ENCODE data around the gene APLP2. TPM values are rescaled to one million over a fixed set of nuclear protein-coding genes. Genes with fewer than 3 reads are reported as not detected.

The APLP2 gene
- total RNA-seq, 1 donor from 2014 or later, result 106 TPM

GRCh38 chr11:130181295-130182272 is 111.9 kb downstream of the APLP2 start:
- Histone ChIP-seq H3K4me3 (ENCODE audit: low read length in 3 of 3) (no peak overlapping the region), H3K36me3 (ENCODE audit: control insufficient read depth in 3 of 3, insufficient read depth in 3 of 3, low read length in 3 of 3) (no peaks in the 10 kb centered on the region), H3K27me3 (ENCODE audit: control insufficient read depth in 3 of 3, insufficient read depth in 3 of 3, low read length in 3 of 3) (no peaks in the 10 kb centered on the region), H3K9ac (ENCODE audit: low read depth in 1 of 3, low read length in 3 of 3) (no peak overlapping the region), H3K27ac (ENCODE audit: low read depth, low read length) (no peak overlapping the region), H3K9me3 (ENCODE audit: control insufficient read depth in 3 of 3, low read length in 3 of 3) (no peaks in the 10 kb centered on the region), H3K4me1 (ENCODE audit: control insufficient read depth in 3 of 3, insufficient read depth in 3 of 3, low read length in 3 of 3) (peaks cover 11 to 37% (median 33%) of the 10 kb centered on the region in 3 donors)

DNA sequence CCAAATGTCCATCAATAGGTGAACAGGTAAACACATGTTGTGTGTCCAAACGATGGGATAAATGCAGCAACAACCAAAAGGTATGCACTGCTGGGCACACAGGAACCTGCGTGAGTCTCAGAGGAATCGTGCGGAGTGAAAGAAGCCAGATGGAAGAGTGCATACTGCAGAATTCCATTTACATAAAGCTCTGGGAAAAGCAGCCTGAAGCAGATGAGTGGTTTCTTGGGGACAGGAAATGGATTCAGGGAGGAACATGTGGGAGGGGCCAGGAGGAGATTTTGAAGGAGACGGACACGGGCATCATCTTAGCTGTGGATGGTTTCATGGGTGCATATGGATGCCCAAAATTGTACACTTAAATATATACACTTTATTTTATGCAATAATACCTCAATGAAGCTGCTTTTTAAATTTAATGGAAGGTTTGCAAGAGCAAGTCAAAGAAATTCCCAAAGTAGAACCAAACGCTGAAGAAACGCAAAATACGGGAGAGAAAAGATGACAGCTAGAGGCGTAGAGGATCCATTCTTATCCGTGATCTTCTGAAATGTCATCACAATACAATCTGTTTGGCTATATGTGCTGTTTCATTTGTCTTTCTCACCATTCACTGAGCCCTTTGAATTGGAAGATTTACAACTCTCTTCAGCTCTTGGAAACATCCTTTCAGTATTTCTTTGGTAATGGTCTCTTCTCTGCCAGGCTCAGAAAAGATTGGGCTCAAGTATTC is 114.3 kb downstream of the APLP2 start:
- no peaks in the 10 kb centered on the region for H3K9me3 ChIP-seq (ENCODE audit: control insufficient read depth in 3 of 3, low read length in 3 of 3)
- H3K27ac ChIP-seq (ENCODE audit: low read depth, low read length), result no peak overlapping the region
- H3K27me3 ChIP-seq (ENCODE audit: control insufficient read depth in 3 of 3, insufficient read depth in 3 of 3, low read length in 3 of 3), result no peaks in the 10 kb centered on the region
- H3K9ac ChIP-seq (ENCODE audit: low read depth in 1 of 3, low read length in 3 of 3), result no peak overlapping the region
- H3K4me3 ChIP-seq (ENCODE audit: low read length in 3 of 3), result no peak overlapping the region
- H3K4me1 ChIP-seq (ENCODE audit: control insufficient read depth in 3 of 3, insufficient read depth in 3 of 3, low read length in 3 of 3), result peaks cover under 1 to 28% (median 22%) of the 10 kb centered on the region in 3 donors
- no peaks in the 10 kb centered on the region for H3K36me3 ChIP-seq (ENCODE audit: control insufficient read depth in 3 of 3, insufficient read depth in 3 of 3, low read length in 3 of 3)

DNA sequence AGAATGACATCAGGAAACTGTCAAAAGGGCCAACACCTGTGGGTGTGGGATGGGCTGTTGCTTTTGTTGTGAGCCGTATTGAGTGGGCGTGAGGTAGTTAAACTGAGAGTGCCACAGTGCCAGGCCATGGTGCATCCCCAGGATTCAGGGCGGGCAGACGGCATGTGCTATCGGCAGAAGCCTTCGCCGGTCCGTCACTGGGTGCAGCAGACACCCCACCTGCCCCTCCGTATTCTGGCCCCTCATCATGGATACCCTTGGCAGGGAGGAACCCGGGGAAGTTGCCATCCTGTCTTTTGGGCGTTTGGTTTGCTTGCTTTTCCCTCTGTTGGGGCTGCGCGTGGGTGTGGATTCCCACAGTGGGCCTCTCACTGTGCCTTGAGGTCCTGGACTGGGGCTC is 117.4 kb downstream of the APLP2 start:
- no peaks in the 10 kb centered on the region for H3K36me3 ChIP-seq (ENCODE audit: control insufficient read depth in 3 of 3, insufficient read depth in 3 of 3, low read length in 3 of 3)
- H3K4me1 ChIP-seq (ENCODE audit: control insufficient read depth in 3 of 3, insufficient read depth in 3 of 3, low read length in 3 of 3), result peaks cover 0 to 4% (median 3%) of the 10 kb centered on the region in 3 donors
- no peak overlapping the region for H3K4me3 ChIP-seq (ENCODE audit: low read length in 3 of 3)
- H3K27me3 ChIP-seq (ENCODE audit: control insufficient read depth in 3 of 3, insufficient read depth in 3 of 3, low read length in 3 of 3), result no peaks in the 10 kb centered on the region
- H3K9me3 ChIP-seq (ENCODE audit: control insufficient read depth in 3 of 3, low read length in 3 of 3), result no peaks in the 10 kb centered on the region
- no peak overlapping the region for H3K27ac ChIP-seq (ENCODE audit: low read depth, low read length)
- H3K9ac ChIP-seq (ENCODE audit: low read depth in 1 of 3, low read length in 3 of 3), result no peak overlapping the region

DNA sequence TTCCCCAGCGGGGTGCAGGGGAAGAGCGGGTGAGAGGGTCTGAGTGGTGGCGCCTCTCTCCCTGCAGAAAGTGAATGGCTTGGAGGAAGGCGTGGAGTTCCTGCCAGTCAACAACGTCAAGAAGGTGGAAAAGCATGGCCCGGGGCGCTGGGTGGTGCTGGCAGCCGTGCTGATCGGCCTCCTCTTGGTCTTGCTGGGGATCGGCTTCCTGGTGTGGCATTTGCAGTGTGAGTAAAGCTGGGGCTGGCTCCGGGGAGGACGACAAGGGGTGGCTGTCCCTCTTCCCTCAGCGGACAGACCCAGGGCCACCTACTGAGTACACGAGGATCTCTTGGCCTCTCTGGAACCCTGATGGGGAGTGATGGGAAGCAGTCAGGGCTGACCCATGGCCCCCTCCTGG is 118.4 kb downstream of the APLP2 start:
- H3K27ac ChIP-seq (ENCODE audit: low read depth, low read length), result no peak overlapping the region
- H3K36me3 ChIP-seq (ENCODE audit: control insufficient read depth in 3 of 3, insufficient read depth in 3 of 3, low read length in 3 of 3), result no peaks in the 10 kb centered on the region
- no peaks in the 10 kb centered on the region for H3K9me3 ChIP-seq (ENCODE audit: control insufficient read depth in 3 of 3, low read length in 3 of 3)
- no peaks in the 10 kb centered on the region for H3K4me1 ChIP-seq (ENCODE audit: control insufficient read depth in 3 of 3, insufficient read depth in 3 of 3, low read length in 3 of 3)
- no peak overlapping the region for H3K4me3 ChIP-seq (ENCODE audit: low read length in 3 of 3)
- no peak overlapping the region for H3K9ac ChIP-seq (ENCODE audit: low read depth in 1 of 3, low read length in 3 of 3)
- no peaks in the 10 kb centered on the region for H3K27me3 ChIP-seq (ENCODE audit: control insufficient read depth in 3 of 3, insufficient read depth in 3 of 3, low read length in 3 of 3)

GRCh38 chr11:130188585-130189347 is 119.1 kb downstream of the APLP2 start:
- no peak overlapping the region for H3K27ac ChIP-seq (ENCODE audit: low read depth, low read length)
- H3K4me3 ChIP-seq (ENCODE audit: low read length in 3 of 3), result no peak overlapping the region
- no peaks in the 10 kb centered on the region for H3K36me3 ChIP-seq (ENCODE audit: control insufficient read depth in 3 of 3, insufficient read depth in 3 of 3, low read length in 3 of 3)
- no peaks in the 10 kb centered on the region for H3K9me3 ChIP-seq (ENCODE audit: control insufficient read depth in 3 of 3, low read length in 3 of 3)
- H3K4me1 ChIP-seq (ENCODE audit: control insufficient read depth in 3 of 3, insufficient read depth in 3 of 3, low read length in 3 of 3), result no peaks in the 10 kb centered on the region
- H3K9ac ChIP-seq (ENCODE audit: low read depth in 1 of 3, low read length in 3 of 3), result no peak overlapping the region
- H3K27me3 ChIP-seq (ENCODE audit: control insufficient read depth in 3 of 3, insufficient read depth in 3 of 3, low read length in 3 of 3), result no peaks in the 10 kb centered on the region

DNA sequence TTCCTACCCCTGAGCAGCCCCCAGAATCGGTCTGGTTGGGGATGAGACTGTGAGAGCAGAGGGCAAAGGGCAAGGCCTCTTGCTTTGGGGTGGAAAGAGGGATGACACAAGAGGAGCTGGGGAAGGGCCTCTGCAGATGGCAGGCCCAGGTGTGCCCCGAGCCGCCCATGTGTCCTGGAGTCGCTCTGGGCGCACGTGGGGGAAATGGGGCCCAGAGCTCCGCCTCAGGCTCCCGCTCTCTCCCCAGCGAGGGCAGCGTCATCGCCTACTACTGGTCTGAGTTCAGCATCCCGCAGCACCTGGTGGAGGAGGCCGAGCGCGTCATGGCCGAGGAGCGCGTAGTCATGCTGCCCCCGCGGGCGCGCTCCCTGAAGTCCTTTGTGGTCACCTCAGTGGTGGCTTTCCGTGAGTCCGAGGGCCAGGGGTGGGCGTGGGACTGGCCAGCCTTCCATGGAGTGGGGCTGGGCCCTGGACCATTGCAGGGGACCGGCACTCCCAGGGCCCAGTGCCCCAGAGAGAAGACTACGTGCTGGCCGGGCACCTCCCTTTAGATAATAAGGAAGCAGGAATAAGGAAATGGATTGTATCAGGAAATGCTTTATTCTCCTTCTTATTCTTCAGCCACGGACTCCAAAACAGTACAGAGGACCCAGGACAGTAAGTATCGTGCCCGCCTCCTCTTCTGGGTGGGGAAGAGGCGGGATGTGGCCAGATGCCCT is 120.0 kb downstream of the APLP2 start:
- Histone ChIP-seq H3K27ac (ENCODE audit: low read depth, low read length) (no peak overlapping the region), H3K9me3 (ENCODE audit: control insufficient read depth in 3 of 3, low read length in 3 of 3) (no peaks in the 10 kb centered on the region), H3K4me3 (ENCODE audit: low read length in 3 of 3) (no peak overlapping the region), H3K4me1 (ENCODE audit: control insufficient read depth in 3 of 3, insufficient read depth in 3 of 3, low read length in 3 of 3) (no peaks in the 10 kb centered on the region), H3K27me3 (ENCODE audit: control insufficient read depth in 3 of 3, insufficient read depth in 3 of 3, low read length in 3 of 3) (no peaks in the 10 kb centered on the region), H3K9ac (ENCODE audit: low read depth in 1 of 3, low read length in 3 of 3) (no peak overlapping the region), H3K36me3 (ENCODE audit: control insufficient read depth in 3 of 3, insufficient read depth in 3 of 3, low read length in 3 of 3) (no peaks in the 10 kb centered on the region)

GRCh38 chr11:130190371-130190881 is 120.7 kb downstream of the APLP2 start:
- Histone ChIP-seq H3K4me3 (ENCODE audit: low read length in 3 of 3) (no peak overlapping the region), H3K9me3 (ENCODE audit: control insufficient read depth in 3 of 3, low read length in 3 of 3) (no peaks in the 10 kb centered on the region), H3K27ac (ENCODE audit: low read depth, low read length) (no peak overlapping the region), H3K9ac (ENCODE audit: low read depth in 1 of 3, low read length in 3 of 3) (no peak overlapping the region), H3K27me3 (ENCODE audit: control insufficient read depth in 3 of 3, insufficient read depth in 3 of 3, low read length in 3 of 3) (no peaks in the 10 kb centered on the region), H3K4me1 (ENCODE audit: control insufficient read depth in 3 of 3, insufficient read depth in 3 of 3, low read length in 3 of 3) (no peaks in the 10 kb centered on the region), H3K36me3 (ENCODE audit: control insufficient read depth in 3 of 3, insufficient read depth in 3 of 3, low read length in 3 of 3) (no peaks in the 10 kb centered on the region)

GRCh38 chr11:130191896-130192295 is 122.2 kb downstream of the APLP2 start:
- no peak overlapping the region for H3K4me3 ChIP-seq (ENCODE audit: low read length in 3 of 3)
- no peak overlapping the region for H3K27ac ChIP-seq (ENCODE audit: low read depth, low read length)
- H3K36me3 ChIP-seq (ENCODE audit: control insufficient read depth in 3 of 3, insufficient read depth in 3 of 3, low read length in 3 of 3), result no peaks in the 10 kb centered on the region
- no peaks in the 10 kb centered on the region for H3K9me3 ChIP-seq (ENCODE audit: control insufficient read depth in 3 of 3, low read length in 3 of 3)
- no peaks in the 10 kb centered on the region for H3K4me1 ChIP-seq (ENCODE audit: control insufficient read depth in 3 of 3, insufficient read depth in 3 of 3, low read length in 3 of 3)
- H3K27me3 ChIP-seq (ENCODE audit: control insufficient read depth in 3 of 3, insufficient read depth in 3 of 3, low read length in 3 of 3), result no peaks in the 10 kb centered on the region
- no peak overlapping the region for H3K9ac ChIP-seq (ENCODE audit: low read depth in 1 of 3, low read length in 3 of 3)

DNA sequence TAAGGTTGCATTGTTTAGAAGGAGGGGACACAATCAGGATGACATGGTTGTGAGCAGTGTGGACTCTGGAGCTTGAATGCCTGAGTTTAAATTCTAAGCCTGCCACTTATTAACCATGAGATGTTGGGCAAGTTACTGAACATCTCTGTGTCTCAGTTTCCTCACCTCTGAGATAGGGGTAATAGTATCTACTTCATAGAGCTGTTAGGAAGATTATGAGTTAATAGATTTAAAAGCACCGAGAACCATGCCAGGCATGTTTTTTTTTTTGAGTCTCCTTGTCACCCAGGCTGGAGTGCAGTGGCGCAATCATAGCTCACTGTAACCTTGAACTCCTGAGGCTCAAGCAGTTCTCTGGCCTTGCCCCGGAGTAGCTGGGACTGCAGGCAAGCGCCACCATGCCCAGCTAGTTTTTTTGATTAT is 123.2 kb downstream of the APLP2 start:
- no peaks in the 10 kb centered on the region for H3K9me3 ChIP-seq (ENCODE audit: control insufficient read depth in 3 of 3, low read length in 3 of 3)

More for the DNA sequence above, 123.2 kb downstream of the APLP2 start:
- Histone ChIP-seq H3K27me3 (ENCODE audit: control insufficient read depth in 3 of 3, insufficient read depth in 3 of 3, low read length in 3 of 3) (no peaks in the 10 kb centered on the region), H3K4me3 (ENCODE audit: low read length in 3 of 3) (no peak overlapping the region), H3K27ac (ENCODE audit: low read depth, low read length) (no peak overlapping the region), H3K4me1 (ENCODE audit: control insufficient read depth in 3 of 3, insufficient read depth in 3 of 3, low read length in 3 of 3) (no peaks in the 10 kb centered on the region), H3K9ac (ENCODE audit: low read depth in 1 of 3, low read length in 3 of 3) (no peak overlapping the region), H3K36me3 (ENCODE audit: control insufficient read depth in 3 of 3, insufficient read depth in 3 of 3, low read length in 3 of 3) (no peaks in the 10 kb centered on the region)

Data from skeletal muscle tissue (tissue), 4 donors.